NCI-H2196 treated with DMSO at 0.1 percent for 48 hours (cell line): ENCODE results near the gene STK36.

Experiments used
- DNase-seq: peaks from one replicate; lab custom pipeline; 2025; ENCODE audit not compliant: unreplicated experiment; lab: John Stamatoyannopoulos, UW

Gene STK36

DNA sequence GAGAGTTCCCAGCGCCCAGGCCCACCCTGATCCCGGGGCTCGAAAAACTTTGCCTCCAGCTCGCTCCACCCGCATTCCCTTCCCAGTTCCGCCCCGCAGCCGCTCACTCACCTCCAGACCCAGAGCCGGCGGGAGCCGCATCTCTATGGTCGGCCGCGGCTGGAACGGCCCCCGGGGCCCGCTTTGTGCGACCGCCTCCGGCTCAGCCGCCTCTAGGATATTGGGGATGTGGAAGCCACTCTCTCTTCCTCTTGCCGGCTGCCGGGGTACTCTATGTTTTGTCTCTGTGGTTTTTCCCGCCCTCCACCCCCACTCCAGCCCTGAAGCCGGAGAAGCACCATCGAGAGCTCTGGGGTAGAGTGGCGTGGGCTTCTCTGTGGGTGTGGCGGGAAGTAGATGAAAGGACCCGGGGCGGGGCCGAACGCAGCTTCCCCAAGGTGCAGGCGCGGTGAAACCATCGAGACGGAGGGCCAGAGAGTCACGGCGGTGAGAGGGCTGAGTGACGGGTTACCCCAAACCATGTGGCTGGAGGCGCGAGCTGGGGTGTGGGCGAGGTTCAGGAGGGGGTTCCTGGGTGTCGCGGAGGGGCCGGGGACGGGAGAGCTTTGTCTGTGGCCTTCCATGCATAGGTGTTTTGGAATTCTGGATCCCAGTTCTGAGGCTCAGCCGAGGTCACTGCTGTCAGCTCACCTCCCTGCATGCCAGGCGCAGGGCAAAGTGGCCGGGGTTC is 12.5 kb upstream of the STK36 start, which contains the start of the genes BCS1L and ZNF142:
Gene BCS1L (plus strand): TSS at position 426 of the 730 bp plus-strand sequence. CDS start 1,305 bp downstream, outside the sequence.
Gene ZNF142 (minus strand): TSS at position 366 of the 730 bp plus-strand sequence. CDS start 3,194 bp downstream, outside the sequence.
- peak; percentile 86 for DNase-seq

DNA sequence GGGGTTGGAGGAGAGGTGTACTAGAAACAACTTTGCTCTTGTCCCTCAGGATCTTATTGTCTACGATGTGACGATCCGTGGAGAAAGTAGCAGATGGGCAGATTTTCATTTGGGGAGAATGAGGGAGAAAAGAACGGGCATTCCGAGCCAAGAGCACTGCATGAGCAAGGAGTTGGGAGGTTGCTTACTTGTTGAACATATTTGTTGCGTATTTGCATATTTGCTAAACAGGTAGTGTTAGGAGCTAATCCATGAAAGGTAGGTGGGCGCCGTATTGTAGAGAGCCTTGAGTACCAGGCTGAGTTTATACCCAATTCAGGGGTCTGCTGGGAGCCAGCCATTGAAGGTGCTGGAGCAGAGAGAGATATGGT is 11.9 kb upstream of the STK36 start:
- no peak for DNase-seq

DNA sequence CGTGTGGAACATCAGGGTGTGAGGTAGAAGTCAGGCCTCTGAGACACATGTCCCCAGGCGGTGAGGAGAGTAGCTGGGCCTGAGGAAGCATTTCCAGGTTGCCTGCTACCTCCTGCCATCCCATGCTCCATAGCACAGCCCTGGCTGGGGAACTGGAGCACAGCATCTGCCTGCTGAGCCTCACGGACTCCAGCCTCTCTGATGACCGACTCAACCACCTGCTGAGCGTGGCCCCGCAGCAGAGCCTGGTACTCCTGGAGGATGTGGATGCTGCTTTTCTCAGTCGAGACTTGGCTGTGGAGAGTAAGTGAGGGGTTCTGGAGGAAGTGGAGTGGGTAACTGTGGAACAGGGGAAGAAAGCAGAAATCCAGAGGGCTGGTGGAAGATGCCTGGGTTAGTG is 9.5 kb upstream of the STK36 start:
- DNase-seq = no peak

DNA sequence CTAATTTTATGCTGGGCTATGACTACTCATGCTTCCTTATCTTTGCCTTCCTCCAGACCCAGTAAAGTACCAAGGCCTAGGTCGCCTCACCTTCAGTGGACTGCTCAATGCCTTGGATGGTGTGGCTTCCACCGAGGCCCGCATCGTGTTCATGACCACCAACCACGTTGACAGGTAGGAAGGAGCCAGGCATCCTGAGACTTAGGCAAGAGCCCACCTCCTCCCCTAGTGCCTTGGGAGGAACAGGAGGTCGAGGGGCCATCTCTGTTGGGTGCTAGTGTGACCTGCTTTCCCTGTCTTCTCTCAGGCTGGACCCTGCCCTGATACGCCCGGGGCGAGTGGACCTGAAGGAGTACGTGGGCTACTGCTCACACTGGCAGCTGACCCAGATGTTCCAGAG is 9.1 kb upstream of the STK36 start:
- no peak for DNase-seq

DNA sequence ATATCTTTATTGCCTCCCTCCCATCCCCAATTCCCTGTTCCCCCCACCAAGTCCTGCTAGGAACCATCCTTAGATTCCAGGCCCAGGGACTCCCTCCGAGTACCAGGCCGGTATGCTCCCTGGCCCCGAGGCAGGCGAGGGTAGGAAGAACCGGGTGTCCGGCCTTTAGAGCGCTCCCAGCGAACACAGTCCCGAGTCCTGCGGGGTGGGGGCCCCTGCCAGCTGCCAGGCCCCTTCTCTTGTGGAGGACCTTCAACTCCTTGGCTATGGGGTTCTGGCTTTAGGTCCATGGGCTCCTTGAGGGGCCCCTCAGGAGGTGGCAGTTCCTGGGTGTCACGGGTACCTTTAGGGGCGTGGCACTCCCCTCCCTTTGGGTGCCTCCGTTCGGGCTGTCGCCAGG is 8.0 kb upstream of the STK36 start:
- no peak for DNase-seq

DNA sequence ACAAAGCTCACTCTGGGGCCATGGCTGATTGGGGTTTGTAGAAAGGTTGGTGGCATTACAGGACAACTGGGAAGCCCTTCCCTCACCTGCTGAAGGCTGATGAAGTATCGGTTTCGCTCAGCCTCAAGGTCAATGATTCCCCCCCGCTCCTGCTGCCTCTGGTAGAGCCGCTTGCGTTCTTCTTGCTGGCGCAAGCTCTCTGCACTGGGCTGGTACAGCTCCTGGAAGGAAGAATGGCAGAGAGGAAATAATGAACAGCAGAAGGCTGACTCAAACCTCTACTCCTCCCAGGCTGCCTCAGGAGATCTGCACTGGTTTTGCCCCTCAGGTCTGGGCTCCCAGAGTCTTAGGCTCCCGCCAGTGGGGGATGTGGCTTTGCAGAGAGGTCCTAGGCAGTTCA is 7.2 kb upstream of the STK36 start:
- no peak for DNase-seq

DNA sequence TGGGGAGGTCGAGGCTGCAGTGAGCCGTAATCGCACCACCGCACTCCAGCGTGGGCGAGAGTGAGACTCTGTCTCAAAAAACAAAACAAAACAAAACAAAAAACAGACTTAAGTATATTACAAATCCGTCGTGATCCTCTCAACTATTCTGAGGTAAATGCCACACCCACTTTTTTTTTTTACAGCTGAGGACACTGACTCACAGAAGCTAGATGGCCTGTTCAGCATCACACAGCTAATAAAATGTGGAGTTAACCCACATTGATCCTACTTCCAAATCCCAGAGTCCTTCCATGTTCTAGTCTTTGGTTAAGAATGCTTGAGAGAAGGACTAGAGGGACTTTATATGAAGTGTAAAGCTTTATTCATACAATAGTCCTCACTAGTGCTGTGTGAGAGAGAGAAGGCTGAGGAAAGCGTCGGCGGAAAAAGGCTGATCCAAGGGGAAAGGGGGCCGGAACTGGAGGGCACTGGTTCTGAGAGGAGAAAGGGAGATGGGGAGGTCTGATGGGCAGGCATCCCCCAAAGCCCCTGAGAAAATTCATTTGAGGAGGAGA is 711 bp upstream of the STK36 start:
- DNase-seq = no peak

DNA sequence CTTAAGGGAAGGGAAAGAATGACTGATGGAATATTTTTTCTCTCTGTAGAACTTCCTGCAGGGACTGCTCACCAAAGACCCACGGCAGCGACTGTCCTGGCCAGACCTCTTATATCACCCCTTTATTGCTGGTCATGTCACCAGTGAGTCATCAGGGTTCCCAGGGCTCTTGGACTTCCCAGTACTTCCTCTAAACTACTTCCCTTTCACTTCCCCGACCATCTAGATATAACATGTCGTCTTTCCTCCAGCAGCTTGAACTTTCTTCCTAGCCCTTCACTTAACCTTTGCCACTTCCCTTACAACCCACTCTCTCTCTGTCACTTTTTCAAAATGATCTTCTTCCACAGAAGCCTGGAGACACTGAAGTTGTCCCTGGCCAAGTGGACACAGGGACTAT is 7.2 kb downstream of the STK36 start:
- no peak for DNase-seq

DNA sequence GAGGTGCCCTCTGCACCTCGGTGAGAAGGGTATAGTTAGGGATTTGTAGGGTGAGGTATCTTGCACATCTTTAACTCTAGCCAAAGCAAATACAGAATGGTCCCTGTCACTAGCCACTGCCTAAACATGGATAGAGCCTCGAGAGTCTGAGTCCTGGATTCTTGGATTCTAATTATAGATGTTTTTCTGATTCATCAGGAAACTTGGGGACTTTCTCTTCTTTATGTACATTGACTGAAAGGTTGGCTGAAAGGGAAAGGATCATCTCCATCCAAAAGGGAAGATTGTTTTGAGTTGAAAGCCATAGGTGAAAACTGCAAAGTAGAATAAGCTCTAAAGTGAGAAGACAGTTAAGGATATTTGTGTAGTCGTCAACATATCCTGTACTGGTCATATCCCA is 8.2 kb downstream of the STK36 start:
- no peak for DNase-seq

DNA sequence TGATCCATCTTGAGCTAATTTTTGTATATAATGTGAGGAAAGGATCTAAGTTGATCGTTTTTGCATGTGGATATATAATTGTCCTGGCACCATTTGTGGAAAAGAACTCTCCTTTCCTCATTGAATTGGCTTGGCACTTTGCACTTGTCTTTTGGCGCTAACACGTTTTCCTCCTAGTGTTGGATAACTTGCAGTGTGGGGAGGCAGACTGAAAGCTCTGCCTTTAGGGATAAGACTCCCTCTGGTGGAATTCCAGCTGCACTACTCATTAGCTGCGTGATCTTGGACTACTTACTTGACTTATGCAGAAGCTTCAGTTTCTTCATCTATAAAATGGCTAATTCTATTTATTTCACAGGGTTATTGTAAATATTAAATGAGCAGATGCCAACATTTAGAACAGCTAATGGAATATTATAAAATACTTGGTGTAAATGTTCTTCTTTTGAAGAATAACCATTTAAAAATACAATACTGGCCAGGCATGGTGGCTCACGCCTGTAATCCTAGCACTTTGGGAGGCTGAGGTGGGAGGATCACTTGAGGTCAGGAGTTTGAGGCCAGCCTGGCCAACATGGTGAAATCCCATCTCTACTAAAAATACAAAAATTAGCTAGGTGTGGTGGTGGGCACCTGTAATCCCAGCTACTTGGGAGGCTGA is 15.6 kb downstream of the STK36 start:
- peak; percentile 58 for DNase-seq

DNA sequence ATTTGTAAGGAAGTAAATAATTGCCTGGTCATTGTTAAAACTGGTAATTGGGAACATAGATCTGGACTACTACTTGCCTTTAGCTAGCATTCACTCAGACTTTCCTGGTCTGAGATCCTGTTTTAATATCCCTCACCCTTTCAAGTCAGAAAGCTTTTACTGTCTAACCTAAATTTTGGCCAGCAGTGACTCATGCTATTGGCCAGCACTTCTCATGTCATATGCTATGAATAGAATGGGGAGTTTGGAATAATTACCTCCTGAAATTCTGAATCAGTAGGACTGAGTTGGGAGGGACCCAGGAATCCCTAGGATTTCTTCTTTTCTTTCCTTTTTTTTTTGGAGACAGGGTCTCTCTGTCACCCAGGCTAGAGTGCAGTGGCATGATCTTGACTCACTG is 19.3 kb downstream of the STK36 start:
- DNase-seq = no peak

DNA sequence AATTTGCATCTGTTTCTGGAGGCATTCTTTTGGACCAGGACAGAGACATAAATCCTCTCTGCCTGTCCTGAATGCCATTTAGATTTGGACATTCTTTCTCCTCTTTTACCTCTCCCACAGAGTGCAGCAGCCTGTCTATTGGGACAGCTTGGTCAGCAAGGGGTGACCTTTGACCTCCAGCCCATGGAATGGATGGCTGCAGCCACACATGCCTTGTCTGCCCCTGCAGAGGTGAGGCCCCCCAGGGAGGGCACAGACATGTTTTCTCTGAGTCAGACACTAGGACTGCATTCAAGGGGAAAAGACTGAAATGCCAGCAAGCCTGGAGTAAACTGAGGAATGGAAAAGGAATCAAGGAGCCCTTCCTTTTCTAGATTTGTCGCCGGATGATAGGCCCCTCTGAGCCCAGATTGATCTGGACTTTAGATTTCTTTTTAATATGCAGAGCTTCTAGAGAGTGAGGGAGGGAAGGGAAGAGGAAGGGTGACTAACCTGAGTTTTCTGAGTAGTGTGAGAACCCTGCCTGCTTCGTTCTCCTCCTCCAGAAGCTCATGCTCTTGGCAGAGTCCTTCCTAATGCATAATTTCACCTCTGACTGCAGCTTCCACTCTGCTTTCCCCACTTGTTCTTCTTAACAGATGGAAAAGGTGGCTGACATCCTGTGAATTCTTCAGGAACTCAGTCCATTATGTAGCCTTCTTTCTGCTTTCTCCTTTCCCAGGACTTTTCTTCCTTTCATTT is 22.7 kb downstream of the STK36 start:
- no peak for DNase-seq

DNA sequence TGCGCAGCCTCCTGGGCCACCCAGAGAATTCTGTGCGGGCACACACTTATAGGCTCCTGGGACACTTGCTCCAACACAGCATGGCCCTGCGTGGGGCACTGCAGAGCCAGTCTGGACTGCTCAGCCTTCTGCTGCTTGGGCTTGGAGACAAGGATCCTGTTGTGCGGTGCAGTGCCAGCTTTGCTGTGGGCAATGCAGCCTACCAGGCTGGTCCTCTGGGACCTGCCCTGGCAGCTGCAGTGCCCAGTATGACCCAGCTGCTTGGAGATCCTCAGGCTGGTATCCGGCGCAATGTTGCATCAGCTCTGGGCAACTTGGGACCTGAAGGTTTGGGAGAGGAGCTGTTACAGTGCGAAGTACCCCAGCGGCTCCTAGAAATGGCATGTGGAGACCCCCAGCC is 27.0 kb downstream of the STK36 start:
- no peak for DNase-seq

DNA sequence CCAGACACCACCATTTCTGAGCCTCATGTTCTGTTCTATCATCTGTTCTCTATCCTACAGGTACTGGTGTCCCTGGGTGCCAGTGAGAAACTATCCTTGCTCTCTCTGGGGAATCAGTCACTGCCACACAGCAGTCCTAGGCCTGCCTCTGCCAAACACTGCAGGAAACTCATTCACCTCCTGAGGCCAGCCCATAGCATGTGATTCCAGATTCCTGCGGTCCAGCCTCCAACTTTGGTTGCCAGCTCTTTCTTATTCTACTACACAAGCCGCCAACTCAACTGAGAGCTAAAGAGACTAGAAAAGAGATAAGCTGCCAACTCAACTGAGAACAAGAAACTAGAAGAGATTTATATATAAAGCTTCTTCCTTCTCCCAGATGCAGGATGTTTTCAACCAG is 29.9 kb downstream of the STK36 start:
- no peak for DNase-seq

DNA sequence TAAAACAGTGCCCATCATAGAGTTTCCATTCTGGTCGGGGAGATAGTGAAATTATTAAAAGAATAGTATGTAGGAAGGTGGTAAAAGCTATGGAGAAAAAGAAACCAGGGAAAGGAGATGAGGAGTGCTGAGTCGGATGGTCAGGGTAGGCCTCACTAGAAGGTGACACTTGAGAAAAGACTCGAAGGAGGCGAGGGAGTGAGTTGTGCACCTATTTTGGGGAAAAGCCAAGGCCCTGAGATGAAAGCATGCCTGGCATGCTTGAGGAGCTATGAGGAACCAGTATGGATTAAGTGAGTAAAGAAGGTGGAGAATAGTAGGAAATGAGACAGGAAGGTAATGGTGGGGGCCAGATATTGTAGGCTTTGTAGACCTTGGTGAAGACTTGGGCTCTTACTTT is 31.5 kb downstream of the STK36 start:
- DNase-seq = no peak

DNA sequence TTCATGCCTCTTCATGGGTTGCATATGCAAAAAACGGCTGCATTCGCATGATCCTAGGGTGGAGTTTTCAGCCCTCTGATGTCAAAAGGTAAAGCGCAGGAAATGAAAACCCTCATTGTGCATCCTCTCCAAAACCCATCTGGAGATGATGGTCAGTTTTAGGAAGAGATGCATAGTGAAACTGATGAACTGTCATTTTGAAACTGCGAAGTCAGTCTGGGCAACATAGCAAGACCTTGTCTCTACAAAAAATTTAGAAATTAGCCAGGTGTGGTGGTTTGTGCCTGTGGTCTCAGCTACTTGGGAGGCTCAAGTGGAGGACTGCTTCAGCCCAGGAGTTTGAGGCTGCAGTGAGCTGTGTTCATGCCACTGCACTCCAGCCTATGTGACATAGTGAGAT is 36.2 kb downstream of the STK36 start:
- no peak for DNase-seq

DNA sequence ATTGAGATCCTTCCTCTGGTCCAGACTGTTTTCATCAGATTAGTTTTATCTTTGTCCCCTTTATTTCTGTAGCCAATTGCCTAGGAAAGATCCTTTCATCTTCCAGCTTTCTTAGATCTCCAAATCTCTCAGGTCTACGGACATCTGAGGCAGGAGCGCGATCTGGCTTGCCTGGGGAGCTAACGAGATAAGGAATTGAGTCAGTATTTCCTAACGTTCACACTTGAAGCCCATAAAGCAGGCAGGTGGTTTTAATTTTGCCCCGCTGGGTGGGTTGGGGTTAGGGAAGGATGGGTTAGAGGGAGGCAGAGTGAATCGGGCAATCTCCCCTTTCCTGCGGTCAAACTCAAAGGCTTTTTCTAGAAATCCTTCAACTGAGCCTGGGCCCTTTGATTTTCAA is 38.0 kb downstream of the STK36 start:
- no peak for DNase-seq

DNA sequence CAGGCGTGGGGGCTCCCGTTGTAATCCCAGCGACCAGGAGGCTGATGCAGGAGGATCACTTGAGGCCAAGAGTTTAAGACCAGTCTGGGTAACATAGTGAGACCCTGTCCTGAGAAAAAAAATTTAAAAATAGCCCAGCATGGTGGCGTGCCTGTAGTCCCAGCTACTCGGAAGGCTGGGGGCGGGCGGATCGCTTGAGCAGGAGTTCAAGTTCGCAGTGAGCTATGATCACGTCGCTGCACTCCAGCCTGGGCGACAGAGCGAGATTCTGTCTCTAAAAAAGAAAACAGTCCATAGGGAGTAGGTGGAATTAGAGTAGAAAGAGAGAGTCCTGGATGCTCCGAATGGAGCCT is 38.4 kb downstream of the STK36 start:
- no peak for DNase-seq

DNA sequence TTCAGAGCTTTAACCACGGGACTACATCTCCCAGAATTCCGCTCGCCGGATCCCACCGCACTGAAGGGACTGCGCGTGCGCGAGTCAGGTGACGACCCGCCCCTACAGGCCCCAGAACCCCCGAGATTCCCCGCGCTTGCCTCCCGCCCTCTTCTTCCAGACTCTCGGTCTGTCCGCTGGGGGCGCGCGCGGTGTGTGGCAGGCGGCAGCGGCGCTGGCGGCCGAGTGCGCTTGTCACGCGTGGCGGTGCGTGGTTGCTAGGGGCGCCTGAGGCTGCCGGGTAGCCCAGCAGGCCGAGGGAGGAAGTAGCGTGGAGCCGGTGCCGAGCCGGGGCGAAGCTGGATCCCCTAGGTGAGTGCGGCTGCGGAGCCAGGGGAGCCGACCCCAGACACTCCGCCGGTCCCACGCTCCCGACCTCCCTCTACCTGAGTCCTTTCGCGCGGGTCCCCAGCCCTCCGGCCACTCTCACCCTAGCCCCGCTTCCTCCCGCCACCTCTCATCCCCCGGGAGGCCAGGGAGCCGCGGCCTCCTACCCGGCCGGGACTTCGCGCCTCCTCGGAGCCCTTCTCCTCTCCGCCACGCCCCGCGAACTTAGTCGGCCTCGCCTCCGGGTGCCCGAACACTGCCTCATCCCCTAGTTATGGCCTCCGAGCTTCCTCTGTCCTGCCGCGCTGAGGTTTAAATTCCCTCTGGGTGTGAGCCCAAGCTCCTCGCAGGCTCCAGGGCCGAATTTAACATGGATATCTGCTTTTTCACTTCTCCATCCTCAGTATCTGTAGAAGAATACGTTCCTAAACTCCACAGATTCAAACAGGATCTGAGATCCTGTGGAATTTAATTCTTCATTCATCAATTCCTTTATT is 39.0 kb downstream of the STK36 start, which contains the start of gene TTLL4:
Gene TTLL4 (plus strand): TSS at position 149 of the 863 bp plus-strand sequence. CDS start 26,842 bp downstream, outside the sequence.
- DNase-seq = peak; percentile 90

DNA sequence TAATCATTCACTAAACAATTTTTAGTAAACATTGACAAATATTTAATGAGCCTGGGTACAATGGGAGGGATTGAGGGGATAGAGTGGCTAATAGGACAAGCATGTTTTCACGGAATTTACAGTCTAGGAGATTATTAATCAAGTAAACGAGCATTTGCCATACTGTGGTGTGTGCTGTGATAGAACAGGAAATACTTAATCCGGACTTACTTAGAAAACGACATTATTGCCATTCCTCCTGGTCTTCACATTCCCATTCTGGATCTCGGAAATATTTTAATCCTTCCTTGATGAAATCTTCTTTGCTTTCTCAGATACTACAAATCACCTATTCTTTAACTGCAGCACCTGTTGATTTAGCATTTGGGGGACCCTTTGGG is 39.7 kb downstream of the STK36 start:
- DNase-seq = no peak

DNA sequence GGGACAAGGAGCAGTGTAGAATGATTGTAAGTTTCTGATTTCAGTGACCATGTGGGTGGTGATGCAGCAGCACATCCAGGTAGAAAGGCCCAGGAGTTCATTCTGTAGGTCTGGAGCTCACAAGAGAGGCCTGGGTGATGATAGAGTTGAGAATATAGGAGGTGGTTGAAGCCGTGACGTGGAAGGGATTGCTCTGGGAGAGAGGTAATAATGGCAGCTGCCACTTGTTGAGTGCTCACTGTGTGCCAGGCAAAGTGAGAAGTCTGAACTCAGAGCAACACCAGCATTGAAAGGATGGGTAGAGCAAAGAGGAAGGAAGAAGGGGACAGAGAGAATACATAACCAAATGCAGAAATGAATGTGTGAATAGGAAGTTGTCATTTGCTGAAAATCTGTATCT is 42.0 kb downstream of the STK36 start:
- DNase-seq = no peak
